Stimulated activated CD4-positive, alpha-beta T cell treated with anti-CD3 and anti-CD28 coated beads, TNF-alpha, amount 100 ng/mL, for 48 hours (primary cell): ENCODE results near the gene WNT8A.

Experiments
- DNase-seq, 3 donors: peaks; one replicate each; pipeline ENCODE4 v3.0.0-alpha.2; 2020; ENCODE audit warnings: low read depth in 3 of 3

Gene WNT8A

DNA sequence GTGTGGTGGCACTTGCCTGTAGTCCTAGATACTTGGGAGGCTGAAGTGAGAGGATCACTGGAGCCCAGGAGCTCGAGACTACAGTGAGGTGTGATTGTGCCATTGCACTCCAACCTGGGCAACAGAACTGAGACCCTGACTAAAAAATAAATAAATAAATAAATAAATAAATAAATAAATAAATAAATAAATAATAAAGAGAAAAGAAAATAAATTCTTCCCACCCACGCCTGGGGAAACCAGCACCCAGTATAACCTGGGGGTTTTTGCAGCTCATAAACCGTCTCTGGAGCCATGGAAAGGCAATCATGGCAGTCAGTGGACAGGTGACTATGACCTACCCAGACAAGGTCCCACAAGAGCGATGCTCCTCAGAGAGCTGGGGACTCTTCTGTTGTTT is 7.9 kb downstream of the WNT8A start:
- DNase-seq = no peak

DNA sequence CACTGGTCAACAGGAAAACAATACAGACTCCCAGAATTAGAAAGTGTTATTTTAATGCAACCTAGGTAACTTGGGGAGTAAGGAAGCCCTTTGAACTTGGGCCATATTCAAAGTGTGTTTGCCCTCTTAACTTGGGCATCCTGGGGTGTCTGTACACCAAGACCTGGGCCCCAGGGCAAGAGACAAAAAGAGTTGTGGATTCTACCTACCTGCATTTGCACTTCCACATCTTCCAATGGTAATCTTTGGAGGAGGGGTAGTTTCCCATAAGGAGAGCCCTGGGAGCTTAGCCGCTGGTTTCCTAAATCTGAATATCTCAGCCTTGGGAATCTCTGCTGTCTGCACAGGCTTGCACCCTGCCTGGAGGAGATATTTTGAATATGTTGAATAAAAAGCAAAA is 8.5 kb downstream of the WNT8A start:
- DNase-seq = no peak

DNA sequence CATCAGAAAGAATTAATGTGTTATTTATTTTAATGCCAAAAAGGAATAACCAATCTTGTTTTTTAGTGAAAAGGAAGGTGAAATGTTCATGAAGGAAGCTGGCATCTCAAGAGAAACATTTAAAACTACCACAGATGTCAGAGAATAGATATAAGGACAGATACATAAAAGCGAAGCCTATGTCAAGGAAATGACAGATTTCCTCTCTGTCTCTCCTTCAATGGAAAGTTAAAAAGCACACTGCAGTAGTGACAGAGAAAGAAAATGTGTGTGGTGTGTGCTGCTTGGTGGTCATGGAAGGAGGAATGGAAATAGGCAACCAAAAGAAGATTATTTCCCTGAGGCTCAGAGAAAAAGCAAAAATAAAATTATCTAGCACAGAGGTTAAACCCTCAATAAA is 9.2 kb downstream of the WNT8A start:
- no peak for DNase-seq

DNA sequence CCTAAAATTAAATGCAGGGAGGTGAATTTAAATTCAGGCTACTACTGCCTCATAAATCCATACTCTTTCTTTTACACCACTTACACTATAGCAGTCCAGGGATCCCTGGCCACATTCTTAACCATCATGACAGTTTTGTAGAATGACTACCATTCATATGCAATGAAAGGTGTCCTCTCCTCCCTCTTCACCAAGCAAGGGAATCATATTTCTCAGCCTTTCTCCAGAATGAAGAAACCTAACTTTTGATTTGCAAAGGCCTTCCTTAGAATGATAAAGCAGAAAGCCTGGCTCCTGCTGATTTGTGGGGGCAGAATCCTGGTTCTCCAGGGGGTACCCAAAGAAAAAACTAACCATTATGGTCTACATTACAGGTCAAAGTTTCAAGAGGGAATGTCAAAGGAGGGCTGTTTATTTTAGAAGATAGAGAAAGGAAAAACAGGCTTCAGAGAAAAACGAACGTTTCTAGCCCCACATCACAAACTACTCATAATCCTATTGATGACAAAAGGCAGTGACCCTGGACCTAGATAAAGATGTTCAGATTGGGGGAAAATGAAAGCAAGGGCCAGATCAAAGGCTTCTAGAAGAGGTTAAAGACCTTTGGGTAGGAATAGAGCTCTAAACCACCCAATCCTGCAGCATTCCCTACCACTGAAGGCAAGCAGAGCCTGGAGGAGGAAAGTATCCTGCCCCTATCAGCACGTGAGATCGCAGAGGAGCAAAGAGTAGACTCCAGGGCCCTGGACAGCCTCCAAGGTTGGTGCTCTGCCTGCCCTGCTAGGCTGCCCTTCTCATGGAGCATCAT is 11.5 kb downstream of the WNT8A start:
- DNase-seq = no peak

DNA sequence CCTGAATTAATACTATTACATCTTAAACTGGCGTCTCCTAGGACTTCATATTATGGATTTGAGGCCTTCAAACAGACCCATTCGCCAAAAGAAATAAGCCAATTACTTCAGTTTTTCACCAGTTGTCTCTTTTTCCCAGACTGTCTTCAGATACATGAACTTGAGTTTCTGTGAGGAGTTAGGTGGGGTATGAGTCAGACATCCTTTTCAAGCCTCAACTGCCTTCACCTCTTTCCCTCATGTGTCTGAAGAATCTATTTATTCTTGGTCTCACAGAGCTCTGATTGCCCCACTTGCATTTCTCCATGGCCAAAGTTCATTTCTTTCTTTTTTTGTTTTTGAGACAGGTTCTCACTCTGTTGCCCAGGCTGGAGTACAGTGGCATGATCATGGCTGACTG is 12.5 kb downstream of the WNT8A start:
- no peak for DNase-seq

DNA sequence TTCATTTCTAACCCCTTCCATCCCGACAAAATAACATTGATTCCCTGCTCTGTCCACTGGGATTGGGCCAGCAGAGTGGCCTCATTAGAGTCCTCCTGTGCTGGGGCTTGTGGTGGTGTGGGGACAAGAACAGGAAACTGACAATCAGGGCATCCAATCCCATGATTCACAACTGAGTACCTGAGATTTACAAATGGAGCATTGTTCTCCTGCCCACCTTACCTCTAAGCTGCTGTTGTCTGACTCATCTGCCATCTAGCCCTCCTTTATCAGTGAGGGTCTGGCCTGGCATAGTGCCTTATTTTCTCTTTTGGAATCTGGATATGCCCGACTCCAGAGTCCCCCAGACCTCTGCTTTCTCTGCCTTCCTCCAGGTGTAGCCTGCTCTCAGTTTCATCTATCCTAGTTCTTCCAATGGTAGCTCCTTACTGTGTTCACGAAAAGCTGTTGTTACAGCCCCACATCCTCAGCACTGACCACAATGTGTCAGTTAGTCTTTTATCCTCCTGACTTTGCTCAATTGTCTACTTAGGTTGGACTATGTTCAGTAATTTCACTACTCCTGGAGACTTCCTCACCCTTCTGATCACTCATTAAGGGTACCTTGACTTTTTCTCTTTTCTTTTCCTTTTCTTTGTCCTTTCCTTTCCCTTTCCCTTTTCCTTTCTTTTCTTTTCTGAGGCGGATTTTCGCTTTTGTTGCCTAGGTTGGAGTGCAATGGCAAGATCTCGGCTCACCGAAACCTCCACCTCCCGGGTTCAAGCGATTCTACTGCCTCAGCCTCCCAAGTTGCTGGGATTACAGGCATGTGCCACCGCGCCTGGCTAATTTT is 13.4 kb downstream of the WNT8A start:
- DNase-seq = no peak

DNA sequence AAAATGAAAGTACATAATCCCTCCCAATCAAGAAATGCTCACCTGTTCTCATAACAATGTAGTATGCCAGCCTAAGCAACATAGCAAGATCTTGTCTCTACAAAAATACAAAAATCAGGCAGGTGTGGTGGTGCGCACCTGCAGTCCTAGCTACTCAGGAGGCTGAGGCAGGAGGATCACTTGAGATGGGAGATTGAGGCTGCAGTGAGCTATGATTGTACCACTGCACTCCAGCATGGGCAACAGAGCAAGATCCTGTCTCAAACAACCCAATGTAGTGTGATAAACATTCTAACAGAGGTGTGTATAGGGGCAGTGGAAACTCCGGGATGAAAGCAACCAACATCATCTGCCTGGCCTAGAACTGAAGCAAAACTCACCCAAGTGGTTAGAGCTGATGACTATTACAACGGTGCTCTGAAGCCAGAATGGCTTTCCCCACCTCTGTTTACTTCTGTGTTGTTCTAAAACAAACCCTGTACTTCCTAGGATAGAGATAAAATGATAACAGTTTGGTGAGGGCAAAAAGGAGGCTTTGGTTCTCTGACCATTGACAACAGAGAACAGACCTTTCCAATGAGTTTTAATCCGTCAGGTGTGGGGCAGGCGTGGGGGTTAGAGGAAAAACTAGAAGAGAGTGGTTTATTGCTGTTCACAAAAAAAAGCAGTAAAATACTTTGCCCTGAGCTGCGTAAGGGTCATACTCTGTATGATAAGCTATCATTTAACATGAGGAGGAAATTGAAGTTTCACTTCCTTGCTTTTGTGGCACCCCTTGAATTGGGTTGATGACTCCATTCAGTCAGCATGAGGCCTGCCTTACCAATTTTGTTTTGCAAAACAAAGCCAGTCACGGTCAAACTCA is 18.9 kb downstream of the WNT8A start:
- no peak for DNase-seq

DNA sequence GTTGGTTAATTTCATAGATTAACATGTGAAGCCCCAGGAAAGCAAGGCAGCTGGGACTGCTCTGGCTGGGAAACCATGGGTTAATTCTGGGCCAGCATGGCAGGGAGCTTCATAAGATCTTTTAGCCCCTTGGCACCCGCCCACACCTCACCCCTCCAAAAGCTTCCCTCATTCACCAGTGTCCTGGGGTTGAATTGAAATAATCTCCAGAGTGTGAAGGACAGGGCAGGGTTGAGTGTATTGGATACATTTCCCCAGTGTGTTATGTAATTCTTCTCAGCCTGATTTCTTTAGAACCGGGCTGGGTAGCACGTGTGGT is 19.4 kb downstream of the WNT8A start:
- DNase-seq = no peak

DNA sequence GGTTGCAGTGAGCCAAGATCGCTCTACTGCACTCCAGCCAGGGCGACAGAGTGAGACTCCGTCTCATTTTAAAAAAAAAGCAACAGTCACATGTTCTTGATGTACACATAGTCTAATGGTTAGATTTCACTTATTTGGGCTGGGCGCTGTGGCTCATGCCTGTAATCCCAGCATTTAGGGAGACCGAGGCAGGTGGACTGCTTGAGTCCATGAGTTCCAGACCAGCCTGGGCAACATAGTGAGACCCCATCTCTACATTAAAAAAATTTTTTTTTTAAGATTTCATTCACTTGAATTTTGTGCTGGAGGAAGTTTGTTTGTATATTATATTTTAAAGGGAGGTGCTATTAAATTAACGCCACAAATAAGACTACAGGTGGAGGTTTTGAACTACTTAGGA is 21.9 kb downstream of the WNT8A start:
- DNase-seq = no peak

DNA sequence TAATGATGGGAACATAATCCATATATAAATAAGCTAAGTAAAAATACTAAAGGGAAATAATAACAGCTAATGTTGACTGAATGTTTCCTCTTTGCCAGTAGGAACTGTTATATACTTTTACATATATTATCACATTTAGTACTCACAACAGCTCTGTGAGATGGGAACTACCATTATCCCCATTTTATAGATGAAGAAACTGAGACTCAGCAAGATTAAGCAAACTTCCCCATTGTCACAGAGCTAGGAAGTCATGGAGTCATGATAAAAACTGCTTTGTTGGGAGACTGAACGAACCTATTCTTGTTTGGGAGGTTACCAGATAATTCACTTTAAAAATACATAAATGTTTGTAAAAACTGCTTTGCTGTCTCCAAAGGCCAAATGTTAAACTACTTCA is 23.4 kb downstream of the WNT8A start:
- DNase-seq = no peak

DNA sequence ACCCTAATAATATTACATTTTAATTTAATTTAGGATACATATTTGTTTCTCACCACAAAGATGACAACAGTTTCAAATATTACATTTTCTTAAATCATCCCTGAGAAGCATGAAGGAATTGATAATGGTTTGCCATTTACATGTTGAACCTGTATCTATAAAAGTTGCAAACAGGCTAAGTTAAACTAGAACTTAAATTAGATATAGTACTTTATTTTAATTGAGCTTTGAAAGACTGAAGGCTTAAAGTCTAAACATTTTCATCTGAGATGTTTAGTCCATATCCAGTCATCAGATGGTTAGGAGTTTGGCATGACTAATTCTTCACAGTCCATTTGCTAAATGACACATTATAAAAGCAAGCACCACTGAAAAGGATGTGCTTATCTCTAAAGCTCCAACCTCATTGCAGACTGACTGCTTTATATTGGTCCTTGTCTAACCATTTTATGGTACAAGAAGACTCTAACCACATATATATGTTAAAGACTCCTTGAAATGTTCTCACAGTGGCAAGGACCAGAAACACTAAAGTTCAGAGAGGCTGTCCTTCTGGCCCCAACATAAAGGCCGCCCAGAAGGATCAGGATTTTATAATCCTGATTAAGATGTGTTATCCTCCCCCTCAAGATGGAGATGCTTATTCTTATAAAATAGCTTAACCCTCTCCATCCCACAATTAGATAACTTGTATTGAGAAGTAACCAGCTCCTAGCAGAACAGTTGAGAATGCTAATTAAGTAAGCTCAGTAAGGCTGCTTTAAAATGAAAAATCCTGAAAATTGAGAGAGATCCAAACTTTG is 25.8 kb downstream of the WNT8A start:
- no peak for DNase-seq

DNA sequence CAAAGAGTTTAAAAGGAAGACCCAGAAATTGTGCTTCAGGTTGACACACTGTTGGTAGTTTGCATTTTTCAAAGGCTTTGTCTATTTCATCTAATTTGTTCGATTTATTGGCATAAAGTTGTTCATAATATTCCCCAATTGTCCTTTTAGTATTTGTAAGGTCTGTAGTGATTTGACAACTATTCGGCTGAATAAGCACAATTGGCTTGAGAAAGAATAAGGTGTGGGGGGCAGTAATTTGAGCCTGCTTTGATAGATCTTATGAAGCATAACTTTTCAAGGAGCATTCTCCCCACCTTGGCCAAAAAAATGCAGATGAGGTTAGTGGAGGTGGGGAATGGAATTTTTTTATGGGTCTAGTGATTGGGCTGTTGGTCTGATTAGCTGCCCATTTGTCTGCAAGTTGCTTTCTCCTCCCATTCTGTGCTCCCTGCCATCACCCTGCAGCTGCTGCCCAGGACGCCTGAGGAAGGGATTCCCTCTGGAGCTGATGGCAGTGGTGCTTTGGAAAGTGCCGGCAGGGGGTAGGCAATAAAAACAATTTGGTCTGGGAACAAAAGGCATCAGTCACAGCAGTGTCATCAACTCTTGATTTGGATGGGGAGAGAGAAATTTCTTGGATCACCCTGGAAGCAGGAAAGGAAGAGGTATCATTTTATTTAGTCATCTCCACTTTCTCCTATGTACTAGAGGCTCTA is 26.6 kb downstream of the WNT8A start:
- DNase-seq = no peak

DNA sequence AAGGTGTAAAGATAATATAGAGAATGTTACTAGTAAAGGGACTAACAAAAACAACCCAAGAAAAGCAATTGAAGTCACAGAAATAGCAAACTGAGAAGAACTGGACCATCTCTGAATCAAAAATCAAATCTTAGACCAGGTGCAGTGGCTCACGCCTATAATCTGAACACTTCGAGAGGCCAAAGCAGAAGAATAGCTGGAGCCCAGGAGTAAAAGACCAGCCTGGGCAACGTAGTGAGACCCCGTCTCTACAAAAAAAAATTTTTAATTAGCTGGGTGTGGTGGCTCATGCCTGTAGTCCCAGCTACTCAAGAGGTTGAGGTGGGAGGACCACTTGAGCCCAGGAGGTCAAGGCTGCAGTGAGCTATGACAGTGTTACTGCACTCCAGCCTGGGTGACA is 27.3 kb downstream of the WNT8A start:
- DNase-seq = no peak

DNA sequence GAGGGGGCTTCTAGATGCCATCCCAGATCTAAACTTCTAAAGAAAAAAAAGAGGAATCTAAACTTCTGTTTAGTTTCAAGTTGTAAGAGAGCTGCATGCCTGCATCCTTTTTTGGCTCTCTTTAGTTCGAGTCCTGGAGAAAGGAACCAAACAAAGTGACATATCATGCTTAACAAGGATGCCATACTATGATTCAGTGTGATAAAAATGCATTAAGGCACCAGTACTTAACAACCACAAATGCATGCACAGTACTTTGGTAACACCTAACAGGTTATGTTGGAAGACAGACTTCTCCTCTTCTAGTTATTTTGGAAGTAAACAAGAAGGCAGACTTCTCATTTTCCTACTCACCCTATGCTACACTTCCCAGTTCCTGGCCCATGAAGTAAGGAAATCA is 28.1 kb downstream of the WNT8A start:
- DNase-seq = no peak

DNA sequence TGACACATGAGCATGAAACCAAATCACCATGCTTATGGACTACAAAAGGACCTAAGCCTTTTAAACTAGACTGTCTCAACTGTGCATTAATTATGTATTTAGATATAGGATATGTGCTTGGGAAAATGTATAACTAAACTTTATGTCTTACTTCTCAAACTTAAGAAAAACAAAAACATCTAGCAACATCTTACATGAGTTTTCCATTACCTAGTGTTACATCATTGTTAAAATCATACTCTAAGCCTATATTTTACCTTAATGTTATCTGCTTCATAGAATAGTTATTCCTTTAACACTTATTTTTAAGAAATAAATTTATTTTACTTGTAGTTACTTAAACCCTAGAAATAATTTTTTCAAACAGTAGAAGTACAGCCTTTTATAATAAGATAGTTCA is 31.4 kb downstream of the WNT8A start:
- DNase-seq = no peak

DNA sequence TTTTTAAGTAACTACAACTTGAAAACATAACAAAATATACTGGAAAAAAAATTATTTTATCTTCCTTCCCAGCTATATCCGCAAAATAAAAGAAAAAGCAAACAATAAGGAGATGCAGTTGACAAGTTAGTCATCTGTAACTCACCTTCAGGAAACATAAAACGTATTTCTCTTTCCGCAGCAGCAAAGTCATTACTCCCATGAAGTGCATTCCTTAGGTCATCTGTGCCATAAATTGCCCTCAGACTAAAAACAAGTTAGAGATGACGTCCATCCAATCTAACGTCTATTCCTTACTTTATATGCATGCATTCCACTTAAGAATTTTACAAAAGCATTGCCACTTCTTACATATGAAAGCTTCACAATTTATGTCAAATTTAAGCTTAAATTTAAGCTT is 44.5 kb downstream of the WNT8A start:
- no peak for DNase-seq

DNA sequence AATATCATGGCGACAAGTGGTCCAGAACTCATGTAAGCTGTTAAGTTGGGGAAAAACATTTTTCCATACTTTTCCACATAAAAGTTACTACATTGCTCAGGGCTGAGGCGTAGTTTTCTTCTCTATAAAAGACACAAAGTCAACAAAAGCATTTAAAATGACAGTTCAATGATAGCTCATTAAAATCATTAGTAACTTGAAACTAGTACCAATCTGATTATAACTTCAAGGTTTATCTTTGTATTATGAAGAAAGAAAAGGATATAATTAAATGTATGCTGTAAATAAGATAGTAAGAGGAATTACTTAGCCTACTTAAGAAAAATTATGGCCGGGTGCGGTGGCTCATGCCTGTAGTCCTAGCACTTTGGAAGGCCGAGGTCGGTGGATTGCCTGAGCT is 45.5 kb downstream of the WNT8A start:
- no peak for DNase-seq

DNA sequence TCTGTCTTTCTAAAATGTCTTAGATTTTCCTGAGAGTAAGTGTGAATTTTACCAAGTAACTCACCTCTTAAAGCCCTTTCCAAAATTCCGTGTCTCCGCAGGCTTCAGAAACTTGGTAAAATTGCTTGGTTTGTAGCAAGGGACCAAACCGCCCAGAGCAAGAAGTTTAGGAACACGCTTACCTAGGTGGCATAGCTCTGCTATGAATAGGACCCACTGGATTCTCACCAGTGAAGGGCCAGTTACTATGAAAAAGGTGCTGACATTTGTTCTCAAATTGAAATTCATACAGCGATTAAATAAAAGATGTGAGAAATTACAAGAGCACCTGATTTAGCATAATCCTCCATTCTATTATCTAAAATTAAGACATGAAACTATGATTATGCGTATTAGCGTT is 48.7 kb downstream of the WNT8A start:
- DNase-seq = no peak

DNA sequence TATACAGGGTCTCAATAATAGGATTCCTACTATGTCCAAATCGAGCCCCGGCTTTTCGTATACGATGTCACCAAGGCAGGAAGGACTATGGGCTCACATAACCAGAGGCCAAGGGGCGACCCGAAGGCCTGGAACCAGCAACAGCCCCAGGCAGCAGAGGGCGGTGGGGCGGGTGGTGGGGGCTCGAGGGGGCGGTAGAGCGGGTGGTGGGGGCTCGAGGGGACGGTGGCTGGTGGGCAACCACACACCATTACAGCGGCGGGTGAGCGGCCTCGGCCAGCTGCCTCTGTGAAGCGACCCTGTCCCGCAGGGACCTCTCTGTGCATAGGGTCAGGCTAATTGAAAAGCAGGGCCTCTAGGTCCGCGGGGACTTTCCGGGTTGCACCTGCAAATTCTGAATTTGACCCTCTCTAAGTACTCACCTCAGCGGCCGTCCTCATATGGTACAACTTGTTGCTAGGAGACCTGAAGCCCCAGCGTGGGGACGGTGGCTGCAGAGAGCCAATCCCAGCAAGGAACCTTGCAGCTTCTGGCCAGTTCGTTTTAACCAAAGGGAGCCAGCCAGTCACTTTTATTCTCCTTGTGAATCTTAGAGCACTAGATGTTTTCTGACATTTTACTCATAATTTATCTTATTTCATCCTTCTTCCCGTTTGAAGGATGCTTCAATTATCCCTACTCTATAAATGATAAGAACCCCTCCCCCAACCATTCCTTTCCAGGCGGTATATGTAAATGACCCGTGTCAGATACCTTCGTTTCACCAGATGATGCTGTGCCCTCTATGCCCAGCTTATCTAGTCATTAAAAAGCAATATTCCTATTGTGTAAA is 55.3 kb downstream of the WNT8A start, which contains the start of gene NME5:
NME5 (minus strand) TSS at position 480 of the 832 bp plus-strand sequence. CDS start 648 bp downstream, outside the sequence.
- DNase-seq = no peak

DNA sequence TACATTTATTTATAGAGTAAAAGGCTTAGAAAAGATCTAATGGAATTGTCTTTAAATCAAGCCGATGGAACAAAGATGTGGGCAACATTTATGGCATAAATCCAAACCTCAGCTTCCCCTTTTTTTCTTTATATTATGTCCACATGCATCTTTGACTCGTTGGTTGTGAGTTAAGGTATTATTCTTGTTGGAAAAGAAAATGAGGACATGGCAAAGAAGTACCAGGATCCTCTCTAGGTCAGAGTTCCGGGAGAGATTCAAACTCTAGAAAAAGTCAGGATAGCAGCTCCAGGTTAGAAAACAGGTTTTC is 55.9 kb downstream of the WNT8A start:
- no peak for DNase-seq
